H1 (cell line): ENCODE data around the gene CDH1. TPM values are rescaled to one million over a fixed set of nuclear protein-coding genes. Genes with fewer than 3 reads are reported as not detected.

ENCODE experiments used
- CTCF ChIA-PET: fragments of 300-600 bp; sonication (Branson Sonifier 250); formaldehyde crosslinking; loops from one replicate; lab custom pipeline; 2021; ENCODE audit not compliant: partially characterized antibody; lab: Charles Lee
- POLR2A ChIA-PET: fragments of 300-600 bp; sonication (Branson Sonifier 250); formaldehyde crosslinking; loops from one replicate; lab custom pipeline; 2021; ENCODE audit warnings: inconsistent platforms; ENCODE audit not compliant: partially characterized antibody; lab: Charles Lee
- DNase-seq, 2 experiments: peaks; one replicate each; pipeline versions ENCODE4 v3.0.0 to v3.0.0-alpha.2; 2010 to 2022; ENCODE audit warnings: low spot score in 2 of 2, low read depth in 1 of 2, mixed read lengths in 1 of 2
- FAIRE-seq: peaks from 2 replicates; lab custom pipeline; 2011; peaks lifted over from hg19 to GRCh38; lab: Jason Lieb, UNC
- H2AFZ ChIP-seq: 2 replicates; pipeline ENCODE4 v1.8.1; 2012; ENCODE audit warnings: low read length, inconsistent platforms
- H2AK5ac ChIP-seq: 2 replicates; pipeline ENCODE4 v1.6.1; 2013; ENCODE audit warnings: low read depth, low read length
- H2BK120ac ChIP-seq: replicated peaks from 2 replicates; pipeline ENCODE3; 2013; ENCODE audit warnings: low read depth, low read length, inconsistent platforms
- H2BK12ac ChIP-seq: 2 replicates; pipeline ENCODE4 v1.6.1; 2013; ENCODE audit warnings: low read depth, low read length
- H2BK15ac ChIP-seq: 2 replicates; pipeline ENCODE4 v1.6.1; 2013; ENCODE audit warnings: low read length
- H2BK20ac ChIP-seq: 2 replicates; pipeline ENCODE4 v1.6.1; 2013; ENCODE audit warnings: low read length
- H2BK5ac ChIP-seq: 2 replicates; pipeline ENCODE4 v1.6.1; 2013; ENCODE audit warnings: low read depth, low read length
- H3K14ac ChIP-seq: 2 replicates; pipeline ENCODE4 v1.6.1; 2013; ENCODE audit warnings: inconsistent platforms; ENCODE audit not compliant: insufficient read length
- H3K18ac ChIP-seq: 2 replicates; pipeline ENCODE4 v1.6.1; 2013; ENCODE audit warnings: low read length; ENCODE audit errors: extremely low read depth
- H3K23ac ChIP-seq: 2 replicates; pipeline ENCODE4 v1.6.1; 2013; ENCODE audit warnings: inconsistent platforms; ENCODE audit not compliant: insufficient read length
- H3K23me2 ChIP-seq: 2 replicates; pipeline ENCODE4 v1.6.1; 2013; ENCODE audit warnings: low read depth, low read length
- H3K27ac ChIP-seq: 2 replicates; pipeline ENCODE4 v1.6.1; 2011; ENCODE audit warnings: low read depth, low read length, inconsistent platforms
- H3K27me3 ChIP-seq, 4 experiments: replicated peaks in 1 of 4; 1 replicate in 1 of 4; 2 replicates in 3 of 4; pipeline versions ENCODE4 v1.6.1 to v1.8.1; 2011 to 2013; ENCODE audit warnings: low read length in 3 of 4, mild to moderate bottlenecking in 3 of 4, inconsistent platforms in 2 of 4, mixed read lengths in 2 of 4, moderate library complexity in 1 of 4; ENCODE audit not compliant: control insufficient read depth in 3 of 4, insufficient read depth in 3 of 4; ENCODE audit errors: extremely low read depth in 1 of 4
- H3K36me3 ChIP-seq, 4 experiments: 2 replicates each; pipeline versions ENCODE4 v1.6.1 to v1.8.1; 2011 to 2013; ENCODE audit warnings: mild to moderate bottlenecking in 4 of 4, low read length in 3 of 4, moderate library complexity in 2 of 4, control low read depth in 1 of 4, inconsistent platforms in 1 of 4; ENCODE audit not compliant: insufficient read depth in 4 of 4, control insufficient read depth in 2 of 4
- H3K4ac ChIP-seq: replicated peaks from 2 replicates; pipeline ENCODE3; 2013; ENCODE audit warnings: low read length, low read depth, mixed read lengths, inconsistent platforms; ENCODE audit not compliant: insufficient read length
- H3K4me1 ChIP-seq, 4 experiments: replicated peaks in 1 of 4; 1 replicate in 1 of 4; 2 replicates in 3 of 4; pipeline versions ENCODE4 v1.6.1 to v1.8.1; 2011 to 2013; ENCODE audit warnings: low read length in 3 of 4, inconsistent platforms in 2 of 4, mixed read lengths in 1 of 4; ENCODE audit not compliant: insufficient read depth in 4 of 4, control insufficient read depth in 3 of 4
- H3K4me2 ChIP-seq, 2 experiments: 2 replicates each; pipeline versions ENCODE4 v1.6.1 to v1.8.1; 2011 to 2013; ENCODE audit warnings: low read depth in 2 of 2, low read length in 2 of 2, control low read depth in 1 of 2, inconsistent platforms in 1 of 2, mild to moderate bottlenecking in 1 of 2; ENCODE audit not compliant: insufficient read depth in 1 of 2
- H3K4me3 ChIP-seq, 4 experiments: fragments of 200-600, 300-600 bp in 1 of 4; sonication (generic), shearing (Covaris generic), sonication (Bioruptor Twin) in 1 of 4; 2 replicates each; pipeline versions ENCODE4 v1.5.1 to v1.8.1; 2011 to 2016; ENCODE audit warnings: low read length in 4 of 4, low read depth in 3 of 4, control low read depth in 2 of 4, inconsistent platforms in 2 of 4, mild to moderate bottlenecking in 2 of 4, mixed read lengths in 1 of 4, moderate library complexity in 1 of 4; ENCODE audit not compliant: insufficient read depth in 2 of 4; ENCODE audit errors: extremely low read depth in 1 of 4
- H3K56ac ChIP-seq: replicated peaks from 2 replicates; pipeline ENCODE3; 2013; ENCODE audit warnings: low read depth, mild to moderate bottlenecking, mixed read lengths, low read length, inconsistent platforms; ENCODE audit not compliant: insufficient read length
- H3K79me1 ChIP-seq: 2 replicates; pipeline ENCODE4 v1.6.1; 2013; ENCODE audit warnings: low read depth, low read length, control low read depth
- H3K79me2 ChIP-seq, 2 experiments: 2 replicates each; pipeline versions ENCODE4 v1.6.1 to v1.8.1; 2012 to 2013; ENCODE audit warnings: low read length in 2 of 2, mild to moderate bottlenecking in 2 of 2, inconsistent platforms in 1 of 2; ENCODE audit not compliant: insufficient read depth in 2 of 2, control insufficient read depth in 1 of 2
- H3K9ac ChIP-seq, 4 experiments: replicated peaks in 1 of 4; 1 replicate in 1 of 4; 2 replicates in 3 of 4; pipeline versions ENCODE4 v1.6.1 to v1.8.1; 2011 to 2013; ENCODE audit warnings: low read depth in 3 of 4, low read length in 3 of 4, control low read depth in 2 of 4, mild to moderate bottlenecking in 2 of 4, moderate library complexity in 2 of 4, inconsistent platforms in 1 of 4; ENCODE audit errors: extremely low read depth in 1 of 4
- H3K9me3 ChIP-seq, 2 experiments: 2 replicates each; pipeline versions ENCODE4 v1.6.1 to v1.8.1; 2012 to 2013; ENCODE audit warnings: mild to moderate bottlenecking in 2 of 2, moderate library complexity in 2 of 2, control low read depth in 1 of 2, inconsistent platforms in 1 of 2, low read depth in 1 of 2, low read length in 1 of 2, mixed read lengths in 1 of 2; ENCODE audit not compliant: insufficient read depth in 2 of 2
- H4K20me1 ChIP-seq, 2 experiments: replicated peaks in 1 of 2; 2 replicates each; pipeline versions ENCODE3 to v1.8.1; 2011 to 2013; ENCODE audit warnings: inconsistent platforms in 2 of 2, low read length in 2 of 2, mild to moderate bottlenecking in 1 of 2; ENCODE audit not compliant: insufficient read depth in 2 of 2, control insufficient read depth in 1 of 2
- H4K5ac ChIP-seq: 2 replicates; pipeline ENCODE4 v1.6.1; 2013; ENCODE audit warnings: low read length, low read depth, mixed read lengths, inconsistent platforms; ENCODE audit not compliant: insufficient read length
- H4K8ac ChIP-seq: 2 replicates; pipeline ENCODE4 v1.8.0; 2013; ENCODE audit warnings: mild to moderate bottlenecking, moderate library complexity, low read length, inconsistent platforms; ENCODE audit not compliant: insufficient read depth; ENCODE audit errors: extremely low read depth
- H4K91ac ChIP-seq: replicated peaks from 2 replicates; pipeline ENCODE3; 2013; ENCODE audit warnings: low read length, mixed read lengths, inconsistent platforms; ENCODE audit not compliant: insufficient read length
- CEBPB ChIP-seq: IDR thresholded peaks from 2 replicates; pipeline ENCODE4 v1.6.1; 2012; ENCODE audit warnings: low read depth, low read length
- CHD2 ChIP-seq: IDR thresholded peaks from 2 replicates; pipeline ENCODE4 v1.6.1; 2012; ENCODE audit warnings: low read length, improper control_type of control experiment
- GTF2F1 ChIP-seq: IDR thresholded peaks from 2 replicates; pipeline ENCODE4 v1.6.1; 2012; ENCODE audit warnings: low read depth, low read length, improper control_type of control experiment, borderline replicate concordance
- TBP ChIP-seq: IDR thresholded peaks from 2 replicates; pipeline ENCODE4 v1.6.1; 2011; ENCODE audit warnings: low read depth, low read length, improper control_type of control experiment
- WGBS, 2 experiments: shearing (Covaris generic) in 1 of 2; methylation state at CpG; one replicate each; pipeline versions ENCODE4 v1.1.6 to v1.1.7; 2013 to 2015; ENCODE audit warnings: low lambda C conversion rate in 2 of 2, mixed read lengths in 2 of 2, inconsistent platforms in 1 of 2, low coverage in 1 of 2, missing lambda C conversion rate in 1 of 2; ENCODE audit not compliant: insufficient replicate concordance in 2 of 2, insufficient coverage in 1 of 2, insufficient read length in 1 of 2; ENCODE audit errors: extremely low coverage in 1 of 2, missing lambda C conversion rate in 1 of 2; 5-methylcytosine and 5-hydroxymethylcytosine counted together
- polyA plus RNA-seq, 7 experiments: library from polyadenylated mRNA; depleted of rRNA in 3 of 7; stranded (reverse) in 5 of 7; unstranded in 2 of 7; fragments of >200 nt in 5 of 7; fragments of 200-250 nt in 2 of 7; gene quantifications; 1 replicate in 5 of 7; 2 replicates in 1 of 7; 4 replicates in 1 of 7; pipeline versions ENCODE4 v1.2.1 to v1.2.3, GENCODE V29; 2011 to 2013; ENCODE audit warnings: missing spikeins in 2 of 7, mixed read lengths in 2 of 7
- total RNA-seq: library from RNA; stranded (reverse); fragmentation: NEBNext Ultra II Directional; extraction: Animal tissue kit (Norgen Biotek cat#: 25700); gene quantifications from 2 replicates; pipeline ENCODE4 v1.2.1, GENCODE V29; 2021
- TF ChIP-seq, protein P1 (sequence below): IDR thresholded peaks from 2 replicates; pipeline ENCODE4 v1.6.1; 2012; ENCODE audit warnings: low read length, inconsistent platforms

CDH1 gene
- total and polyA plus RNA-seq, 2 of the 8 experiments (the other 6 are each of a cell fraction or from before 2014, with no cell fraction given) = 133 to 265 TPM

DNA sequence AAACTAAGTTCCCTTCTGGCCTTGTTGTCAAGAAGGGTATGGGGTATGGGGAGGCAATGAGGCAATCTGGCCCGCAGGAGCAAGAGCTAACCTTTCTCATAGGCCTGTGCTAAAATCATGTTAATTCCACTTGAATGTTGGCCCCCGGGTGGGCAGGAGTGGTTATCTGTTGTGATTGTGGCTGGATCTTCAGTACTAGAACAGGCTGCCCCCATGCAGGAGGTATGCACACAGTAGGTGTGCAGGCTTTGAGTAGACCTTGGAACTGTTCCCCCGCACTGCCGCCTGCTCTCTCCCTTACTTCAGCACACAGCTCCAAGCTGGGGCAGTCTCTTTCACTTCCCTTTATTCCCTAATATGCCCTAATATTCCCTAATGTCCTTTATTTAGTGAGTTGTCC lies 53.9 kb downstream of the CDH1 start:
- Histone ChIP-seq H3K36me3 (no peaks in the 10 kb centered on the region; a peak in 3 of 8 replicates), H4K5ac (peak overlapping the region; percentile 62), H3K14ac (no peak overlapping the region), H3K9ac (0 out of 7 replicates have a peak overlapping the region, but pooled peaks of 1 of the 4 experiments have one; percentile 9), H2BK12ac (peak overlapping the region; percentile 68), H3K56ac (peak overlapping the region; percentile 13), H3K9me3 (no peaks in the 10 kb centered on the region), H3K79me1 (peaks cover 3% of the 10 kb centered on the region), H4K91ac (no peak overlapping the region), H4K8ac (no peak overlapping the region), H3K27me3 (no peaks in the 10 kb centered on the region), H3K27ac (peak overlapping the region; percentile 80; the same call in 1 of the 2 replicates), H2AK5ac (0 out of 2 replicates have a peak overlapping the region, but pooled peaks have one; percentile 19), H3K18ac (peak overlapping the region; percentile 89; the same call in 1 of the 2 replicates), H2AFZ (no peak overlapping the region), H2BK5ac (peak overlapping the region; percentile 67), H3K4me2 (peak overlapping the region; percentile 51 to 58; a peak in 3 of 4 replicates), H4K20me1 (no peaks in the 10 kb centered on the region), H2BK20ac (peak overlapping the region; percentile 96; the same call in 1 of the 2 replicates), H3K23ac (no peak overlapping the region), H3K79me2 (peaks cover 0 to 39% of the 10 kb centered on the region in 2 experiments; a peak in 3 of 4 replicates), H2BK15ac (peak overlapping the region; percentile 9; the same call in 1 of the 2 replicates), H2BK120ac (peak overlapping the region; percentile 67), H3K4me3 (peak overlapping the region in 1 of 4 experiments; percentile 13; a peak in 1 of 8 replicates), H3K23me2 (no peaks in the 10 kb centered on the region), H3K4ac (peak overlapping the region; percentile 51), H3K4me1 (peaks cover 8 to 35% (median 24%) of the 10 kb centered on the region in 4 experiments)
- DNase-seq (peak in 1 of 2 experiments; percentile 60), FAIRE-seq (no peak)
- ChIA-PET POLR2A (interaction anchor here (1.0 to 5.2 kb wide), 8 partner anchors 8 to 53 kb away, joined by 3 to 30 read pairs (median 5); partner anchors contain the start of gene CDH1), CTCF (interaction anchor here (0.6 to 2.1 kb wide), 8 partner anchors 10 to 84 kb away, joined by 3 to 7 read pairs (median 4); no protein-coding TSS in a partner anchor)
- WGBS, 2 experiments = 26% methylated on average over 4 of the region's 4 CpGs; no CpG with 5 or more reads in 1 of the 2 experiments
- no peak for TF ChIP-seq GTF2F1
- no peak for TF ChIP-seq TBP
- TF ChIP-seq, protein P1, sequence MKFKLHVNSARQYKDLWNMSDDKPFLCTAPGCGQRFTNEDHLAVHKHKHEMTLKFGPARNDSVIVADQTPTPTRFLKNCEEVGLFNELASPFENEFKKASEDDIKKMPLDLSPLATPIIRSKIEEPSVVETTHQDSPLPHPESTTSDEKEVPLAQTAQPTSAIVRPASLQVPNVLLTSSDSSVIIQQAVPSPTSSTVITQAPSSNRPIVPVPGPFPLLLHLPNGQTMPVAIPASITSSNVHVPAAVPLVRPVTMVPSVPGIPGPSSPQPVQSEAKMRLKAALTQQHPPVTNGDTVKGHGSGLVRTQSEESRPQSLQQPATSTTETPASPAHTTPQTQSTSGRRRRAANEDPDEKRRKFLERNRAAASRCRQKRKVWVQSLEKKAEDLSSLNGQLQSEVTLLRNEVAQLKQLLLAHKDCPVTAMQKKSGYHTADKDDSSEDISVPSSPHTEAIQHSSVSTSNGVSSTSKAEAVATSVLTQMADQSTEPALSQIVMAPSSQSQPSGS = no peak
- 0 out of 2 replicates have a peak, but pooled peaks have one; percentile 13 for TF ChIP-seq CEBPB
- TF ChIP-seq CHD2 = no peak
